ENCODE measurements around the gene ZDHHC11B.

DNA sequence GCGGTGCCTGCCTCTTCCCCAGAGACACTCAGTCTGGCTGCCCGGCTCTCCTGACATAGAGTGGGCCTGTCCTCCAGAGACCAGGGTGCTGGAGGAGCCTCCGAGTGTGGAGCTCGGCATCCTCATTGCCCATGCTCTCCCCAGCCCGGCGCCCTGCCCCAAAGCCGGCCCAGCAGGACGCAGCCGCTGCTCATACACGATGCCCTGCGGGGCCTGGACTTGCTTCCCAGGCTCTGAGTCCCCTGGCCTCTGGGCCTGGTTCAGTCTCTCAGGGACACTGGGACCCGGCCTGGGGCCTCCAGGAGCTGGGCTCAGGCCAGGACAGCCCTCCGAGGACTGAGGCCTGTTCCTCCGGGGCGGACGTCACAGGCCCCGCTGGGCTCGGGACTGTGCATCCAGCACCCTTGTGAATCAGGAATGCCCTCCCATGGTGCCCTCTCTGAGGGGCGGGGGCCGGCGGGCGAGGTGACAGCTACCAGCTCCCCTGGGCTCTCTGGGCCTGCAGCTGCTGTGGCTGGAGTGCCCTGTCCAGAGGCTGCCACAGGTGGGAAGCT, 114.6 kb downstream of the ZDHHC11B start:
- TF ChIP-seq TCF12 (IDR thresholded peaks at IDR 0.05; ENCODE audit: low read depth) (no peak), EP300 (IDR thresholded peaks at IDR 0.05; ENCODE audit: borderline replicate concordance) (no peak), TEAD4 (IDR thresholded peaks at IDR 0.05) (no peak), EGR1 (IDR thresholded peaks at IDR 0.05) (no peak)
- TF ChIP-seq, protein P1, sequence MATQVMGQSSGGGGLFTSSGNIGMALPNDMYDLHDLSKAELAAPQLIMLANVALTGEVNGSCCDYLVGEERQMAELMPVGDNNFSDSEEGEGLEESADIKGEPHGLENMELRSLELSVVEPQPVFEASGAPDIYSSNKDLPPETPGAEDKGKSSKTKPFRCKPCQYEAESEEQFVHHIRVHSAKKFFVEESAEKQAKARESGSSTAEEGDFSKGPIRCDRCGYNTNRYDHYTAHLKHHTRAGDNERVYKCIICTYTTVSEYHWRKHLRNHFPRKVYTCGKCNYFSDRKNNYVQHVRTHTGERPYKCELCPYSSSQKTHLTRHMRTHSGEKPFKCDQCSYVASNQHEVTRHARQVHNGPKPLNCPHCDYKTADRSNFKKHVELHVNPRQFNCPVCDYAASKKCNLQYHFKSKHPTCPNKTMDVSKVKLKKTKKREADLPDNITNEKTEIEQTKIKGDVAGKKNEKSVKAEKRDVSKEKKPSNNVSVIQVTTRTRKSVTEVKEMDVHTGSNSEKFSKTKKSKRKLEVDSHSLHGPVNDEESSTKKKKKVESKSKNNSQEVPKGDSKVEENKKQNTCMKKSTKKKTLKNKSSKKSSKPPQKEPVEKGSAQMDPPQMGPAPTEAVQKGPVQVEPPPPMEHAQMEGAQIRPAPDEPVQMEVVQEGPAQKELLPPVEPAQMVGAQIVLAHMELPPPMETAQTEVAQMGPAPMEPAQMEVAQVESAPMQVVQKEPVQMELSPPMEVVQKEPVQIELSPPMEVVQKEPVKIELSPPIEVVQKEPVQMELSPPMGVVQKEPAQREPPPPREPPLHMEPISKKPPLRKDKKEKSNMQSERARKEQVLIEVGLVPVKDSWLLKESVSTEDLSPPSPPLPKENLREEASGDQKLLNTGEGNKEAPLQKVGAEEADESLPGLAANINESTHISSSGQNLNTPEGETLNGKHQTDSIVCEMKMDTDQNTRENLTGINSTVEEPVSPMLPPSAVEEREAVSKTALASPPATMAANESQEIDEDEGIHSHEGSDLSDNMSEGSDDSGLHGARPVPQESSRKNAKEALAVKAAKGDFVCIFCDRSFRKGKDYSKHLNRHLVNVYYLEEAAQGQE (IDR thresholded peaks at IDR 0.05; ENCODE audit: low read depth) = no peak
